ENCODE data around the gene KIF4A.
A peak's percentile ranks its signal among the peaks of the same experiment; 100 is the strongest.

The KIF4A gene

DNA sequence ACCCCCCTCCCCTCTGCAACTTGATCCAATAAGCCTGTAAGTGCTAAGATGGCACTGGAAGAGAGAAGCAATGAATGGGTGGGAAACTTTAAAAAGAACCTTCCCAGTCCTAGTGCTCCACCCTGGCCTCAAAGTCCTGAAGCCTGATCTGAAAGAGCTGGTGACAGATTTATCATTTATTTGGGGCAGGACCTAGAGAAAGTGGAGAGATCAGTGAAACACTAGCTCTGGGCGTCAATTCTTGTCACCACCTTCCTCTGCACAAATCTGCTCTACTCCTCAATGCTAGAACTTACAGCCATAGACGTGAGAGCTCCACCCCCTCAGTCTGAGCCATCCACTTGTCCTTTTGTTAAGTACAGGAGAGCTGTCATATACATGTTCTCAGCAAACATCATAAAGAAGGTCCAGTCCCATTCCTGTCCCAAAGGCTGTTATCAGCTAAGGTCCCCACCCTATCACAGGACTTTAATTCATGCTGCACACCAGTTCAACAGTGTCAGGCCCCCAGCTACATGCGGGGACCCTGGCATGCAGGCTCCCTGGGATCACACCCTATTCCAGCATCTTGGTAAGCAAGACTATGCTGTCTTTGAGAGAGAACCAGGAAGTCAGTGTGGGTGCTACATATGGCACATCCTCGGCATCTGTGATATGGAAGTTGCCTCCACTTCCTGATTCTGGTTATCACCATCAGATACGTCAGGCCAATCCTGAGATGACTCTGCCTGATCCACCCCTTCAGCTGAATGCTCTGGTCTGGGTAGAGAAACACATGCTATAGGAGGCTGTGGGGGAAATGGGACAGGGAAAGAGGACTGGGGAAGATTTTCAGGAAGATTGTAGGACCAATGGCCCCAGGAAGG lies 32.2 kb upstream of the KIF4A start:
- TF ChIP-seq TAF1 (IDR thresholded peaks at IDR 0.05; ENCODE audit: low read depth) (no peak), YY1 (IDR thresholded peaks at IDR 0.05; ENCODE audit: low read depth) (no peak), TCF12 (IDR thresholded peaks at IDR 0.05; ENCODE audit: low read depth) (no peak), NFIC (IDR thresholded peaks at IDR 0.05) (no peak), EGR1 (IDR thresholded peaks at IDR 0.05) (no peak), FOXM1 (IDR thresholded peaks at IDR 0.05; ENCODE audit: borderline replicate concordance, low read depth) (no peak), TEAD4 (IDR thresholded peaks at IDR 0.05) (no peak), CREB1 (IDR thresholded peaks at IDR 0.05; ENCODE audit: low read depth) (no peak), EP300 (IDR thresholded peaks at IDR 0.05; ENCODE audit: borderline replicate concordance) (no peak), CEBPB (IDR thresholded peaks at IDR 0.05) (no peak), RAD21 (IDR thresholded peaks at IDR 0.05; ENCODE audit: low read depth) (no peak), ZBTB7A (IDR thresholded peaks at IDR 0.05; ENCODE audit: low read depth) (no peak)
- TF ChIP-seq, protein P1, sequence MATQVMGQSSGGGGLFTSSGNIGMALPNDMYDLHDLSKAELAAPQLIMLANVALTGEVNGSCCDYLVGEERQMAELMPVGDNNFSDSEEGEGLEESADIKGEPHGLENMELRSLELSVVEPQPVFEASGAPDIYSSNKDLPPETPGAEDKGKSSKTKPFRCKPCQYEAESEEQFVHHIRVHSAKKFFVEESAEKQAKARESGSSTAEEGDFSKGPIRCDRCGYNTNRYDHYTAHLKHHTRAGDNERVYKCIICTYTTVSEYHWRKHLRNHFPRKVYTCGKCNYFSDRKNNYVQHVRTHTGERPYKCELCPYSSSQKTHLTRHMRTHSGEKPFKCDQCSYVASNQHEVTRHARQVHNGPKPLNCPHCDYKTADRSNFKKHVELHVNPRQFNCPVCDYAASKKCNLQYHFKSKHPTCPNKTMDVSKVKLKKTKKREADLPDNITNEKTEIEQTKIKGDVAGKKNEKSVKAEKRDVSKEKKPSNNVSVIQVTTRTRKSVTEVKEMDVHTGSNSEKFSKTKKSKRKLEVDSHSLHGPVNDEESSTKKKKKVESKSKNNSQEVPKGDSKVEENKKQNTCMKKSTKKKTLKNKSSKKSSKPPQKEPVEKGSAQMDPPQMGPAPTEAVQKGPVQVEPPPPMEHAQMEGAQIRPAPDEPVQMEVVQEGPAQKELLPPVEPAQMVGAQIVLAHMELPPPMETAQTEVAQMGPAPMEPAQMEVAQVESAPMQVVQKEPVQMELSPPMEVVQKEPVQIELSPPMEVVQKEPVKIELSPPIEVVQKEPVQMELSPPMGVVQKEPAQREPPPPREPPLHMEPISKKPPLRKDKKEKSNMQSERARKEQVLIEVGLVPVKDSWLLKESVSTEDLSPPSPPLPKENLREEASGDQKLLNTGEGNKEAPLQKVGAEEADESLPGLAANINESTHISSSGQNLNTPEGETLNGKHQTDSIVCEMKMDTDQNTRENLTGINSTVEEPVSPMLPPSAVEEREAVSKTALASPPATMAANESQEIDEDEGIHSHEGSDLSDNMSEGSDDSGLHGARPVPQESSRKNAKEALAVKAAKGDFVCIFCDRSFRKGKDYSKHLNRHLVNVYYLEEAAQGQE (IDR thresholded peaks at IDR 0.05; ENCODE audit: low read depth): no peak
- TF ChIP-seq, protein P2, sequence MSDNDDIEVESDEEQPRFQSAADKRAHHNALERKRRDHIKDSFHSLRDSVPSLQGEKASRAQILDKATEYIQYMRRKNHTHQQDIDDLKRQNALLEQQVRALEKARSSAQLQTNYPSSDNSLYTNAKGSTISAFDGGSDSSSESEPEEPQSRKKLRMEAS (IDR thresholded peaks at IDR 0.05): no peak

DNA sequence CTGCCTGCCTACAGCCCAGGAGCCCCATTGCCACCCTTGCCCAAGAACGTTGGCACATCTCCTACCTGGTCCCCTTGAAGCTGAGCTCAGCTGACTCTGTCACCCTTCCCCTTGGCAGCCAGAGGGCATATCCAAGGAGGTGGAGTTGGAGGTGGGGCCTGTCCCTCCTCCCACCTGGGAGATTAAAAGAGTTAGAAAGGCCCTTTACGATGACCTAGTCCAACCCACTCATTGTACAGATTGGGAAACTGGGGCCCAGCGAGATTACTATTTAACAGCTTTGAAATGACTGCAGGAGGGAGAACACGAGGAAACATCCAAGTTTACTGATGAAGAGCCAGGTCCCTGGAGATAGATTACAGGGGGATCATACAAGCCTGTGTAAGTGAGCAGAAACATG lies 29.8 kb upstream of the KIF4A start, which contains the start of gene P2RY4:
P2RY4 (minus strand) TSS at position 101 of the 400 bp plus-strand sequence. CDS start 580 bp downstream, outside the sequence.
- TF ChIP-seq, protein P2 (IDR thresholded peaks at IDR 0.05): no peak
- TF ChIP-seq NFIC (IDR thresholded peaks at IDR 0.05) (no peak), CEBPB (IDR thresholded peaks at IDR 0.05) (no peak), TAF1 (IDR thresholded peaks at IDR 0.05; ENCODE audit: low read depth) (no peak), EP300 (IDR thresholded peaks at IDR 0.05; ENCODE audit: borderline replicate concordance) (no peak), FOXM1 (IDR thresholded peaks at IDR 0.05; ENCODE audit: borderline replicate concordance, low read depth) (no peak), TCF12 (IDR thresholded peaks at IDR 0.05; ENCODE audit: low read depth) (no peak), CREB1 (IDR thresholded peaks at IDR 0.05; ENCODE audit: low read depth) (no peak), ZBTB7A (IDR thresholded peaks at IDR 0.05; ENCODE audit: low read depth) (no peak), YY1 (IDR thresholded peaks at IDR 0.05; ENCODE audit: low read depth) (no peak), EGR1 (IDR thresholded peaks at IDR 0.05) (no peak), TEAD4 (IDR thresholded peaks at IDR 0.05) (no peak), RAD21 (IDR thresholded peaks at IDR 0.05; ENCODE audit: low read depth) (no peak)
- TF ChIP-seq, protein P3, sequence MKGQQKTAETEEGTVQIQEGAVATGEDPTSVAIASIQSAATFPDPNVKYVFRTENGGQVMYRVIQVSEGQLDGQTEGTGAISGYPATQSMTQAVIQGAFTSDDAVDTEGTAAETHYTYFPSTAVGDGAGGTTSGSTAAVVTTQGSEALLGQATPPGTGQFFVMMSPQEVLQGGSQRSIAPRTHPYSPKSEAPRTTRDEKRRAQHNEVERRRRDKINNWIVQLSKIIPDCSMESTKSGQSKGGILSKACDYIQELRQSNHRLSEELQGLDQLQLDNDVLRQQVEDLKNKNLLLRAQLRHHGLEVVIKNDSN (IDR thresholded peaks at IDR 0.05): no peak
- TF ChIP-seq, protein P1 (IDR thresholded peaks at IDR 0.05; ENCODE audit: low read depth): no peak

DNA sequence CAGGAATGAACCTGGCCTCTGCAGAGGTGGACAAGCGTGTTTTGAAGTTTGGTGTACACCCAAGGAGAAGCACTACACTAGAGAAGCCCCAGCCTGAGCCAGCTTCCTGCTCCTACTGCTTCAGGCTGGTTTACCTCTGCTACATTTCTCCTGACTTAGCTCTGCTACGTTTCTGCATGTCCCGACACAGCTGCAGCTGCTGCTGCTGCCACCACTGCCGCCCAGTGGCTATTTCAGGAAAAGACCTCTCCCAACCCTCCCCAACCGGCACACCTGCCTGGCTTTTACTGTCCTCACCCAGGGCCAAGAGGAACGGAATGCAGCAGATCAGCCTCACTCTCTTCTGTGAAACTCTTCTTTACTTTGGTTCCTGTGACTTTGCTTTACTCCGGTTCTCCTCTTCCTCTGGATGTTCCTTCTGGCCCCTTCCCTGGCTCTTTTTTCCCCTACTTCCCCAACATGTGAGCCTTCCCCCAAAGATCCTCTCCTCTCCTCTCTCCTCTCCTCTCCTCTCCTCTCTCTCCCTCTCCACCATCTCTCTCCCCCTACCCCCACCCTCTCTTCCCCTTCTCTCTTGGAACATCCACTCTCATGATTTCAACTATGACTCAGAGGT lies 26.8 kb upstream of the KIF4A start:
- no peak for TF ChIP-seq EGR1 (IDR thresholded peaks at IDR 0.05)
- peak; percentile 63 for TF ChIP-seq RAD21 (IDR thresholded peaks at IDR 0.05; ENCODE audit: low read depth)

DNA sequence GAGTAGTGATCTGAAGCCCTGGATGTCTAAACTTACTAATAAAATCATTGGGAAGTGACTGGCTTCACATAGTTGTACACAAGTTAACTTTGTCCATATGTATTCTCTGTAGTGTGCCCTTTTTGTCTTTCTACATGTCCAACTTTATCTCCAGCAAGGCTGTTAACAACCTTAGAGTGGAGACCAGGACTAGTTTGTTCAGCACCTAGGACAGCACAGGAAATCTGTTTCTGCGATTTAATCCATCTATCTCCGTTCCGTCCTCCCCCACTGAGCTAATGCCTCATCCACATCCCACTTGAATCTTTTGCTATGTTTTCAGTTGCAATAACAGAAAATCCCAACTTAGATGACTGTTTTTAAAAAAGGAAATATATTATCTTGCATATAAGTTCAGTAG lies 25.1 kb upstream of the KIF4A start:
- no peak for TF ChIP-seq TAF1 (IDR thresholded peaks at IDR 0.05; ENCODE audit: low read depth)
- TF ChIP-seq, protein P1 (IDR thresholded peaks at IDR 0.05; ENCODE audit: low read depth): peak; percentile 82

All from Ishikawa (cell line).